ENCODE results near the gene HLX. TPM values are rescaled to one million over a fixed set of nuclear protein-coding genes. Genes with fewer than 3 reads are reported as not detected.

HLX gene
- total RNA-seq, 4 donors from 2014 or later, result 26.4 to 46.7 (median 34.5) TPM

- DNase-seq (ENCODE audit: low spot score) (no peak), ATAC-seq (ENCODE audit: low FRiP score) (no peak)
- TF ChIP-seq CTCF (IDR thresholded peaks at IDR 0.05), result no peak
Observed at GRCh38 chr1:220887202-220887519, 7.9 kb downstream of the HLX start.

GRCh38 chr1:220887520-220888416, 8.5 kb downstream of the HLX start:
- ATAC-seq (ENCODE audit: low FRiP score), result peak; percentile 60
- DNase-seq (ENCODE audit: low spot score), result no peak
- TF ChIP-seq CTCF (IDR thresholded peaks at IDR 0.05), result no peak

- DNase-seq (ENCODE audit: low spot score) (no peak), ATAC-seq (ENCODE audit: low FRiP score) (no peak)
Observed at GRCh38 chr1:220888417-220888986, 9.3 kb downstream of the HLX start.

GRCh38 chr1:220889333-220889732, 10.1 kb downstream of the HLX start:
- ATAC-seq (ENCODE audit: low FRiP score), result no peak
- no peak for TF ChIP-seq CTCF (IDR thresholded peaks at IDR 0.05)

More at GRCh38 chr1:220888417-220888986, 9.3 kb downstream of the HLX start:
- no peak for TF ChIP-seq CTCF (IDR thresholded peaks at IDR 0.05)

GRCh38 chr1:220889848-220890287, 10.6 kb downstream of the HLX start:
- no peak for TF ChIP-seq CTCF (IDR thresholded peaks at IDR 0.05)
- DNase-seq (ENCODE audit: low spot score), result no peak

More at GRCh38 chr1:220889333-220889732, 10.1 kb downstream of the HLX start:
- no peak for DNase-seq (ENCODE audit: low spot score)

GRCh38 chr1:220890602-220891001, 11.4 kb downstream of the HLX start:
- no peak for TF ChIP-seq CTCF (IDR thresholded peaks at IDR 0.05)
- no peak for ATAC-seq (ENCODE audit: low FRiP score)
- no peak for DNase-seq (ENCODE audit: low spot score)

More at GRCh38 chr1:220889848-220890287, 10.6 kb downstream of the HLX start:
- ATAC-seq (ENCODE audit: low FRiP score), result no peak

Data from omental fat pad (tissue), 4 donors.